ENCODE results near the gene XIST. TPM values are rescaled to one million over a fixed set of nuclear protein-coding genes. Genes with fewer than 3 reads are reported as not detected.
"Not testable (repeated sequence)": the region's sequence is repeated elsewhere in the genome, so short reads cannot be mapped to it uniquely, and the experiment has no call there.

XIST gene
- total RNA-seq, result 100 to 1,000 TPM in 1 of 9 donors, 10 to 100 TPM in 4, under 1 TPM in 4; 0.05 to 138 (median 46.5) TPM
- polyA plus RNA-seq, result under 1 TPM; 0.01 to 0.46 TPM
- long read RNA-seq, donor 1, partial matches to known transcripts, result 3 of 15 reads
- long read RNA-seq, donor 1, other reads (novel, unspliced or antisense), result 12 of 15 reads
- long read RNA-seq, donor 2, partial matches to known transcripts, result 4 of 8 reads
- long read RNA-seq, donor 2, other reads (novel, unspliced or antisense), result 3 of 8 reads
- long read RNA-seq, donor 3, result 0 reads

GRCh38 chrX:73852467-73852866 lies at the start of gene XIST:
TSS of gene XIST (minus strand) at chrX:73852714.
- TF ChIP-seq, protein P1, sequence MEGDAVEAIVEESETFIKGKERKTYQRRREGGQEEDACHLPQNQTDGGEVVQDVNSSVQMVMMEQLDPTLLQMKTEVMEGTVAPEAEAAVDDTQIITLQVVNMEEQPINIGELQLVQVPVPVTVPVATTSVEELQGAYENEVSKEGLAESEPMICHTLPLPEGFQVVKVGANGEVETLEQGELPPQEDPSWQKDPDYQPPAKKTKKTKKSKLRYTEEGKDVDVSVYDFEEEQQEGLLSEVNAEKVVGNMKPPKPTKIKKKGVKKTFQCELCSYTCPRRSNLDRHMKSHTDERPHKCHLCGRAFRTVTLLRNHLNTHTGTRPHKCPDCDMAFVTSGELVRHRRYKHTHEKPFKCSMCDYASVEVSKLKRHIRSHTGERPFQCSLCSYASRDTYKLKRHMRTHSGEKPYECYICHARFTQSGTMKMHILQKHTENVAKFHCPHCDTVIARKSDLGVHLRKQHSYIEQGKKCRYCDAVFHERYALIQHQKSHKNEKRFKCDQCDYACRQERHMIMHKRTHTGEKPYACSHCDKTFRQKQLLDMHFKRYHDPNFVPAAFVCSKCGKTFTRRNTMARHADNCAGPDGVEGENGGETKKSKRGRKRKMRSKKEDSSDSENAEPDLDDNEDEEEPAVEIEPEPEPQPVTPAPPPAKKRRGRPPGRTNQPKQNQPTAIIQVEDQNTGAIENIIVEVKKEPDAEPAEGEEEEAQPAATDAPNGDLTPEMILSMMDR (IDR thresholded peaks at IDR 0.05), result no peak
- peak in 1 of 2 donors; percentile 37 for TF ChIP-seq POLR2A (IDR thresholded peaks at IDR 0.05)
- Histone ChIP-seq H3K27ac (peak within 1 kb of the TSS in 5 of 12 donors; percentile 73 to 90 (median 82)), H3K4me3 (peak within 1 kb of the TSS in 5 of 12 donors; percentile 35 to 78 (median 57)), H3K9me3 (no peaks in the 10 kb centered on the region), H3K36me3 (no peaks in the 10 kb centered on the region), H3K4me1 (peaks cover 0 to 16% (median 0%) of the 10 kb centered on the region in 12 donors), H3K27me3 (no peaks in the 10 kb centered on the region)
- intact Hi-C loops (cut with DNase I), result loop anchor here in 7 of 10 donors (2.0 to 10.0 kb wide), 8 partner anchors 92 to 1752 kb away; no protein-coding TSS in a partner anchor
- DNase-seq (peak in 2 of 5 donors; percentile 67 to 75), ATAC-seq (peak in 2 of 4 donors; percentile 25 to 56)
- 44 to 92% (median 68%) methylated on average over 8 of the region's 8 CpGs for WGBS, 4 donors

DNA sequence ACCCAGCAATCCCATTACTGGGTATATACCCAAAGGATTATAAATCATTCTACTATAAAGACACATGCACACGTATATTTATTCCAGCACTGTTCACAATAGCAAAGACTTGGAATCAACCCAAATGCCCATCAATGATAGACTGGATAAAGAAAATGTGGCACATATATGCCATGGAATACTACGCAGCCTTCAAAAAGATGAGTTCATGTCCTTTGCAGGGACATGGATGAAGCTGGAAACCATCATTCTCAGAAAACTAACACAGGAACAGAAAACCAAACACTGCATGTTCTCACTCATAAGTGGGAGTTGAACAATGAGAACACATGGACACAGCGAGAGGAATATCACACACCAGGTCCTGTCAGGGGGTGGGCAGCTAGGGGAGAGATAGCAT lies 45.8 kb upstream of the XIST start:
- DNase-seq; H3K4me3 ChIP-seq; H3K9me3 ChIP-seq; ATAC-seq; H3K4me1 ChIP-seq; intact Hi-C loops (cut with DNase I); H3K36me3 ChIP-seq; H3K27me3 ChIP-seq; H3K27ac ChIP-seq: not testable (repeated sequence)
- WGBS, 4 donors, result 85 to 98% (median 91%) methylated on average over 3 of the region's 3 CpGs

- H3K4me3 ChIP-seq; intact Hi-C loops (cut with DNase I); H3K27me3 ChIP-seq; ATAC-seq; H3K9me3 ChIP-seq; H3K36me3 ChIP-seq; H3K4me1 ChIP-seq; DNase-seq; H3K27ac ChIP-seq: not testable (repeated sequence)
- 54 to 80% (median 69%) methylated on average over 8 to 14 of the region's 14 CpGs for WGBS, 4 donors
Observed at GRCh38 chrX:73892515-73893090, 40.1 kb upstream of the XIST start.

- not testable (repeated sequence) for DNase-seq, ATAC-seq
- 93 to 98% (median 96%) methylated on average over 15 to 24 of the region's 24 CpGs for WGBS, 4 donors
Observed at GRCh38 chrX:73882260-73882659, 29.7 kb upstream of the XIST start.

GRCh38 chrX:73877687-73878086 lies 25.2 kb upstream of the XIST start:
- Histone ChIP-seq H3K4me3 (no peak overlapping the region), H3K36me3 (no peaks in the 10 kb centered on the region), H3K4me1 (no peaks in the 10 kb centered on the region), H3K9me3 (peaks cover 0 to 34% (median 9%) of the 10 kb centered on the region in 12 donors), H3K27ac (no peak overlapping the region), H3K27me3 (peaks cover 0 to 3% (median 0%) of the 10 kb centered on the region in 9 donors)
- DNase-seq, result no peak
- TF ChIP-seq POLR2A (IDR thresholded peaks at IDR 0.05), result no peak
- TF ChIP-seq, protein P1 (IDR thresholded peaks at IDR 0.05), result no peak
- ATAC-seq, result no peak
- intact Hi-C loops (cut with DNase I), result no loop called here

More at GRCh38 chrX:73882260-73882659, 29.7 kb upstream of the XIST start:
- H3K4me3 ChIP-seq; H3K27ac ChIP-seq; H3K4me1 ChIP-seq; intact Hi-C loops (cut with DNase I); H3K36me3 ChIP-seq; H3K27me3 ChIP-seq: not testable (repeated sequence)
- H3K9me3 ChIP-seq, result peaks cover 0 to 32% (median 9%) of the 10 kb centered on the region in 12 donors
